Measurements from ENCODE around the gene IPO11.

The IPO11 gene

GRCh38 chr5:62418462-62419076 is 6.0 kb downstream of the IPO11 start:
- H3K9me3 Mint-ChIP-seq = no peaks in the 10 kb centered on the region
- no peaks in the 10 kb centered on the region for H3K27me3 Mint-ChIP-seq (ENCODE audit: low read depth)
- peaks cover 7% of the 10 kb centered on the region for H3K4me1 Mint-ChIP-seq (ENCODE audit: low read depth)
- no peak overlapping the region for H3K27ac Mint-ChIP-seq
- H3K36me3 Mint-ChIP-seq (ENCODE audit: low read depth) = no peaks in the 10 kb centered on the region
- no peak overlapping the region for H3K4me3 Mint-ChIP-seq

- Mint-ChIP-seq H3K4me1 (ENCODE audit: low read depth) (peaks cover 2% of the 10 kb centered on the region), H3K9me3 (no peaks in the 10 kb centered on the region), H3K36me3 (ENCODE audit: low read depth) (no peaks in the 10 kb centered on the region), H3K27me3 (ENCODE audit: low read depth) (no peaks in the 10 kb centered on the region), H3K4me3 (no peak overlapping the region), H3K27ac (no peak overlapping the region)
Measured at GRCh38 chr5:62419609-62420008, 7.0 kb downstream of the IPO11 start.

GRCh38 chr5:62421414-62421813 is 8.9 kb downstream of the IPO11 start:
- no peaks in the 10 kb centered on the region for H3K27me3 Mint-ChIP-seq (ENCODE audit: low read depth)
- no peaks in the 10 kb centered on the region for H3K36me3 Mint-ChIP-seq (ENCODE audit: low read depth)
- no peak overlapping the region for H3K27ac Mint-ChIP-seq
- peaks cover 2% of the 10 kb centered on the region for H3K4me1 Mint-ChIP-seq (ENCODE audit: low read depth)
- H3K9me3 Mint-ChIP-seq = no peaks in the 10 kb centered on the region
- H3K4me3 Mint-ChIP-seq = no peak overlapping the region

- Mint-ChIP-seq H3K27ac (no peak overlapping the region), H3K36me3 (ENCODE audit: low read depth) (no peaks in the 10 kb centered on the region), H3K9me3 (no peaks in the 10 kb centered on the region), H3K27me3 (ENCODE audit: low read depth) (no peaks in the 10 kb centered on the region), H3K4me3 (no peak overlapping the region), H3K4me1 (ENCODE audit: low read depth) (peaks cover 2% of the 10 kb centered on the region)
Measured at GRCh38 chr5:62424763-62425162, 12.2 kb downstream of the IPO11 start.

- no peak overlapping the region for H3K4me3 Mint-ChIP-seq
- no peak overlapping the region for H3K27ac Mint-ChIP-seq
- no peaks in the 10 kb centered on the region for H3K9me3 Mint-ChIP-seq
- H3K4me1 Mint-ChIP-seq (ENCODE audit: low read depth) = peaks cover 13% of the 10 kb centered on the region
- no peaks in the 10 kb centered on the region for H3K36me3 Mint-ChIP-seq (ENCODE audit: low read depth)
- no peaks in the 10 kb centered on the region for H3K27me3 Mint-ChIP-seq (ENCODE audit: low read depth)
Measured at GRCh38 chr5:62431735-62432620, 19.4 kb downstream of the IPO11 start.

GRCh38 chr5:62432621-62433064 is 20.1 kb downstream of the IPO11 start:
- no peaks in the 10 kb centered on the region for H3K27me3 Mint-ChIP-seq (ENCODE audit: low read depth)
- no peaks in the 10 kb centered on the region for H3K9me3 Mint-ChIP-seq
- no peak overlapping the region for H3K27ac Mint-ChIP-seq
- peaks cover 2% of the 10 kb centered on the region for H3K36me3 Mint-ChIP-seq (ENCODE audit: low read depth)
- no peak overlapping the region for H3K4me3 Mint-ChIP-seq
- H3K4me1 Mint-ChIP-seq (ENCODE audit: low read depth) = peaks cover 13% of the 10 kb centered on the region

- Mint-ChIP-seq H3K4me3 (no peak overlapping the region), H3K9me3 (no peaks in the 10 kb centered on the region), H3K27ac (no peak overlapping the region), H3K27me3 (ENCODE audit: low read depth) (no peaks in the 10 kb centered on the region), H3K4me1 (ENCODE audit: low read depth) (no peaks in the 10 kb centered on the region), H3K36me3 (ENCODE audit: low read depth) (peaks cover 2% of the 10 kb centered on the region)
Measured at GRCh38 chr5:62448528-62448927, 36.0 kb downstream of the IPO11 start.

GRCh38 chr5:62450259-62450658 is 37.7 kb downstream of the IPO11 start:
- Mint-ChIP-seq H3K27ac (no peak overlapping the region), H3K36me3 (ENCODE audit: low read depth) (peaks cover 2% of the 10 kb centered on the region), H3K27me3 (ENCODE audit: low read depth) (no peaks in the 10 kb centered on the region), H3K4me1 (ENCODE audit: low read depth) (no peaks in the 10 kb centered on the region), H3K9me3 (no peaks in the 10 kb centered on the region), H3K4me3 (no peak overlapping the region)

GRCh38 chr5:62457071-62457470 is 44.5 kb downstream of the IPO11 start:
- Mint-ChIP-seq H3K36me3 (ENCODE audit: low read depth) (no peaks in the 10 kb centered on the region), H3K27ac (no peak overlapping the region), H3K27me3 (ENCODE audit: low read depth) (no peaks in the 10 kb centered on the region), H3K4me1 (ENCODE audit: low read depth) (peaks cover 1% of the 10 kb centered on the region), H3K4me3 (no peak overlapping the region), H3K9me3 (no peaks in the 10 kb centered on the region)

- Mint-ChIP-seq H3K27ac (no peak overlapping the region), H3K4me3 (no peak overlapping the region), H3K27me3 (ENCODE audit: low read depth) (no peaks in the 10 kb centered on the region), H3K4me1 (ENCODE audit: low read depth) (peaks cover 1% of the 10 kb centered on the region), H3K9me3 (no peaks in the 10 kb centered on the region), H3K36me3 (ENCODE audit: low read depth) (no peaks in the 10 kb centered on the region)
Measured at GRCh38 chr5:62460578-62460983, 48.0 kb downstream of the IPO11 start.

GRCh38 chr5:62461561-62461960 is 49.0 kb downstream of the IPO11 start:
- no peak overlapping the region for H3K27ac Mint-ChIP-seq
- H3K27me3 Mint-ChIP-seq (ENCODE audit: low read depth) = no peaks in the 10 kb centered on the region
- no peaks in the 10 kb centered on the region for H3K9me3 Mint-ChIP-seq
- H3K4me3 Mint-ChIP-seq = no peak overlapping the region
- peaks cover 1% of the 10 kb centered on the region for H3K4me1 Mint-ChIP-seq (ENCODE audit: low read depth)
- H3K36me3 Mint-ChIP-seq (ENCODE audit: low read depth) = no peaks in the 10 kb centered on the region

GRCh38 chr5:62465985-62466925 is 53.7 kb downstream of the IPO11 start:
- no peak overlapping the region for H3K27ac Mint-ChIP-seq
- no peaks in the 10 kb centered on the region for H3K4me1 Mint-ChIP-seq (ENCODE audit: low read depth)
- H3K9me3 Mint-ChIP-seq = no peaks in the 10 kb centered on the region

GRCh38 chr5:62473209-62473608 is 60.6 kb downstream of the IPO11 start:
- Mint-ChIP-seq H3K9me3 (no peaks in the 10 kb centered on the region), H3K4me3 (no peak overlapping the region), H3K4me1 (ENCODE audit: low read depth) (peaks cover 4% of the 10 kb centered on the region), H3K27me3 (ENCODE audit: low read depth) (no peaks in the 10 kb centered on the region), H3K36me3 (ENCODE audit: low read depth) (peaks cover 6% of the 10 kb centered on the region), H3K27ac (no peak overlapping the region)

More at GRCh38 chr5:62465985-62466925, 53.7 kb downstream of the IPO11 start:
- Mint-ChIP-seq H3K4me3 (no peak overlapping the region), H3K27me3 (ENCODE audit: low read depth) (no peaks in the 10 kb centered on the region), H3K36me3 (ENCODE audit: low read depth) (peaks cover 10% of the 10 kb centered on the region)

GRCh38 chr5:62475072-62475471 is 62.5 kb downstream of the IPO11 start:
- H3K9me3 Mint-ChIP-seq = no peaks in the 10 kb centered on the region
- peaks cover 11% of the 10 kb centered on the region for H3K36me3 Mint-ChIP-seq (ENCODE audit: low read depth)
- no peaks in the 10 kb centered on the region for H3K27me3 Mint-ChIP-seq (ENCODE audit: low read depth)
- H3K4me1 Mint-ChIP-seq (ENCODE audit: low read depth) = peaks cover 4% of the 10 kb centered on the region
- no peak overlapping the region for H3K4me3 Mint-ChIP-seq
- no peak overlapping the region for H3K27ac Mint-ChIP-seq
